ENCODE results near the gene HUNK.

Gene HUNK

GRCh38 chr21:31896019-31896418 is 23.2 kb downstream of the HUNK start:
- DNase-seq (ENCODE audit: low read depth in 3 of 3), result no peak

GRCh38 chr21:31897311-31897710 is 24.5 kb downstream of the HUNK start:
- DNase-seq (ENCODE audit: low read depth in 3 of 3), result no peak

- no peak for DNase-seq (ENCODE audit: low read depth in 3 of 3)
Measured at GRCh38 chr21:31898933-31899630, 26.3 kb downstream of the HUNK start.

GRCh38 chr21:31900121-31900895 is 27.5 kb downstream of the HUNK start:
- no peak for DNase-seq (ENCODE audit: low read depth in 3 of 3)

- DNase-seq (ENCODE audit: low read depth in 3 of 3), result no peak
Measured at GRCh38 chr21:31901315-31901714, 28.5 kb downstream of the HUNK start.

- no peak for DNase-seq (ENCODE audit: low read depth in 3 of 3)
Measured at GRCh38 chr21:31902438-31902837, 29.6 kb downstream of the HUNK start.

- DNase-seq (ENCODE audit: low read depth in 3 of 3), result no peak
Measured at GRCh38 chr21:31903896-31904295, 31.1 kb downstream of the HUNK start.

GRCh38 chr21:31905503-31906451 is 33.0 kb downstream of the HUNK start:
- no peak for DNase-seq (ENCODE audit: low read depth in 3 of 3)

- DNase-seq (ENCODE audit: low read depth in 3 of 3), result no peak
Measured at GRCh38 chr21:31908106-31909031, 35.5 kb downstream of the HUNK start.

- DNase-seq (ENCODE audit: low read depth in 3 of 3), result no peak
Measured at GRCh38 chr21:31909153-31910073, 36.6 kb downstream of the HUNK start.

GRCh38 chr21:31910074-31910470 is 37.3 kb downstream of the HUNK start:
- DNase-seq (ENCODE audit: low read depth in 3 of 3), result no peak

GRCh38 chr21:31911138-31911907 is 38.5 kb downstream of the HUNK start:
- no peak for DNase-seq (ENCODE audit: low read depth in 3 of 3)

- DNase-seq (ENCODE audit: low read depth in 3 of 3), result no peak
Measured at GRCh38 chr21:31912501-31912900, 39.7 kb downstream of the HUNK start.

GRCh38 chr21:31913182-31913608 is 40.4 kb downstream of the HUNK start:
- no peak for DNase-seq (ENCODE audit: low read depth in 3 of 3)

- no peak for DNase-seq (ENCODE audit: low read depth in 3 of 3)
Measured at GRCh38 chr21:31914472-31914871, 41.7 kb downstream of the HUNK start.

GRCh38 chr21:31915566-31915965 is 42.7 kb downstream of the HUNK start:
- DNase-seq (ENCODE audit: low read depth in 3 of 3), result no peak

- DNase-seq (ENCODE audit: low read depth in 3 of 3), result no peak
Measured at GRCh38 chr21:31917108-31917507, 44.3 kb downstream of the HUNK start.

GRCh38 chr21:31918250-31918775 is 45.5 kb downstream of the HUNK start:
- DNase-seq (ENCODE audit: low read depth in 3 of 3), result no peak

GRCh38 chr21:31920275-31920674 is 47.5 kb downstream of the HUNK start:
- DNase-seq (ENCODE audit: low read depth in 3 of 3), result no peak

Measured in stimulated activated CD4-positive, alpha-beta T cell treated with anti-CD3 and anti-CD28 coated beads, TNF-alpha, amount 100 ng/mL, for 24 hours (primary cell).